DND-41 (cell line): ENCODE measurements around the gene GPHA2.

Experiments
- ATAC-seq: fragments of 200-7000 bp; cut with Tn5 transposase; 3 replicates; pipeline ENCODE4 v1.9.1; 2021; ENCODE audit warnings: low read depth; ENCODE audit not compliant: insufficient read depth
- DNase-seq: peaks from one replicate; pipeline ENCODE4 v3.0.0-alpha.2; 2020
- H2AFZ ChIP-seq: 2 replicates; pipeline ENCODE4 v1.6.0; 2012; ENCODE audit warnings: low read depth, low read length
- H3K27ac ChIP-seq: 2 replicates; pipeline ENCODE4 v1.5.1; 2012; ENCODE audit warnings: low read length, inconsistent platforms
- H3K27me3 ChIP-seq: fragments of 200-600 bp; sonication (generic); 2 replicates; pipeline ENCODE4 v1.6.0; 2012; ENCODE audit warnings: low read length, mild to moderate bottlenecking, inconsistent platforms; ENCODE audit not compliant: insufficient read depth, poor library complexity
- H3K36me3 ChIP-seq: 2 replicates; pipeline ENCODE4 v1.5.1; 2012; ENCODE audit warnings: low read length, inconsistent platforms; ENCODE audit not compliant: insufficient read depth
- H3K4me1 ChIP-seq: 2 replicates; pipeline ENCODE4 v1.5.1; 2012; ENCODE audit warnings: mild to moderate bottlenecking, low read length; ENCODE audit not compliant: insufficient read depth
- H3K4me2 ChIP-seq: 2 replicates; pipeline ENCODE4 v1.6.0; 2012; ENCODE audit warnings: mild to moderate bottlenecking, moderate library complexity, low read length, inconsistent platforms; ENCODE audit not compliant: insufficient read depth
- H3K4me3 ChIP-seq, 2 experiments: fragments of 200-600 bp in 1 of 2; shearing (Covaris generic) in 1 of 2; 2 replicates each; pipeline ENCODE4 v1.5.1; 2012 to 2016; ENCODE audit warnings: inconsistent platforms in 2 of 2, low read length in 2 of 2, mild to moderate bottlenecking in 2 of 2, low read depth in 1 of 2, moderate library complexity in 1 of 2
- H3K79me2 ChIP-seq: 2 replicates; pipeline ENCODE4 v1.6.0; 2012; ENCODE audit warnings: low read length, inconsistent platforms; ENCODE audit not compliant: insufficient read depth
- H3K9ac ChIP-seq: 2 replicates; pipeline ENCODE4 v1.6.0; 2012; ENCODE audit warnings: low read depth, mild to moderate bottlenecking, inconsistent platforms, low read length, moderate library complexity
- H3K9me3 ChIP-seq: 2 replicates; pipeline ENCODE4 v1.5.1; 2012; ENCODE audit warnings: low read length, moderate library complexity, mild to moderate bottlenecking, inconsistent platforms; ENCODE audit not compliant: insufficient read depth, severe bottlenecking
- H4K20me1 ChIP-seq: 2 replicates; pipeline ENCODE4 v1.6.0; 2012; ENCODE audit warnings: low read length; ENCODE audit not compliant: insufficient read depth
- CTCF ChIP-seq: IDR thresholded peaks from 2 replicates; pipeline ENCODE4 v1.5.1; 2012; ENCODE audit warnings: borderline replicate concordance, low read length, moderate library complexity, mild to moderate bottlenecking; ENCODE audit not compliant: poor library complexity, severe bottlenecking; ENCODE audit errors: extremely low read depth
- EZH2 ChIP-seq: IDR thresholded peaks from 3 replicates; pipeline ENCODE4 v1.6.1; 2012; ENCODE audit warnings: borderline replicate concordance, low read depth, mild to moderate bottlenecking, moderate library complexity, low read length, inconsistent platforms; ENCODE audit not compliant: severe bottlenecking

The GPHA2 gene

DNA sequence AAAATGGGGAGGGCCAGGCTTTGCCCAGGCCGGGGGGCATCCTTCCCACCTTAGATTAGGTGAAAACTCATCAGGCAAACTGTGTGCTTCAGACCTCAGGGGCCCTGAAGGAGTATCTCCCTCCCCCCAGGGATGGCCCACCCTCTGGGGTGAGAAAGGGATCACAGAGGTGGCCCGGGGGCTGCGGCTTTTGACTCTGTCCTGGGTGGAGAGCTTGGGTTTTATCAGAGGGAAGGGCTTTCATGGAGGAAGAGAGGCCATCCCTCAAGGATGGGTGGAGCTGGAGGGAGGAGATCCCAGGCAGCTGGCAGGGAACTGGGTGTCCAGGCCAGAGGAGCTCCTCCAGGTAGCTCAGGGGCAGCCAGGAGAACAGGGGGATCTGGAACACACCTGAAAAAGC is 14.3 kb downstream of the GPHA2 start:
- Histone ChIP-seq H3K9ac (no peak overlapping the region), H4K20me1 (no peaks in the 10 kb centered on the region), H2AFZ (no peak overlapping the region), H3K27ac (no peak overlapping the region), H3K27me3 (no peaks in the 10 kb centered on the region), H3K4me1 (peaks cover 43% of the 10 kb centered on the region), H3K79me2 (peaks cover 6% of the 10 kb centered on the region), H3K4me2 (no peak overlapping the region), H3K9me3 (no peaks in the 10 kb centered on the region), H3K4me3 (no peak overlapping the region), H3K36me3 (no peaks in the 10 kb centered on the region)
- TF ChIP-seq CTCF (no peak), EZH2 (no peak)
- no peak for ATAC-seq
- no peak for DNase-seq

GRCh38 chr11:64920124-64920523 is 15.6 kb downstream of the GPHA2 start:
- TF ChIP-seq CTCF, result no peak
- TF ChIP-seq EZH2, result no peak
- peaks cover 18% of the 10 kb centered on the region for H3K79me2 ChIP-seq
- no peaks in the 10 kb centered on the region for H3K36me3 ChIP-seq
- ATAC-seq (no peak), DNase-seq (no peak)
- no peak overlapping the region for H3K9ac ChIP-seq
- H3K27ac ChIP-seq, result no peak overlapping the region
- H3K4me1 ChIP-seq, result peaks cover 49% of the 10 kb centered on the region
- H3K9me3 ChIP-seq, result no peaks in the 10 kb centered on the region
- H3K4me3 ChIP-seq, result no peak overlapping the region
- no peaks in the 10 kb centered on the region for H3K27me3 ChIP-seq
- no peak overlapping the region for H2AFZ ChIP-seq
- no peak overlapping the region for H3K4me2 ChIP-seq
- 0 out of 2 replicates have a peak, but pooled peaks cover 2% of the 10 kb centered on the region for H4K20me1 ChIP-seq

DNA sequence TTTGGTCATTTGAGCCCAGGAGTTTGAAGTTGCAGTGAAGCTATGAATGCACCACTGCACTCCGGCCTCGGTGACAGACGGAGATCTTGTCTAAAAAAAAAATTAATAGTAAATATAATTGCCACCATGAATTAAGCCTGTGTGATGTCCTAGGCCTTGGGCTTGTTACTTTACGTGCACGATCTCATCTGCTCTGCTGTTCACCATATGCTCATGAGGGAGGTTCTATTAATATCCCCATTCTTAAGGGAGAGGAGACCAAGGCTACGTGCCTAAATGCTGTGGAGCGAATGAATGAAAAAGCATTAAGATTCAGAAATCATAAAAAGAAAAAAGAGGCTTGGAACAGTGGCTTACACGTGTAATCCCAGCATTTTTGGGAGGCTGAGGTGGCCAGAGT is 16.1 kb downstream of the GPHA2 start:
- H3K27me3 ChIP-seq, result no peaks in the 10 kb centered on the region
- H2AFZ ChIP-seq, result no peak overlapping the region
- no peak for ATAC-seq
- H3K27ac ChIP-seq, result no peak overlapping the region
- 0 out of 2 replicates have a peak, but pooled peaks cover 2% of the 10 kb centered on the region for H4K20me1 ChIP-seq
- TF ChIP-seq CTCF (no peak), EZH2 (no peak)
- H3K9ac ChIP-seq, result no peak overlapping the region
- no peak overlapping the region for H3K4me3 ChIP-seq
- H3K4me2 ChIP-seq, result no peak overlapping the region
- peaks cover 19% of the 10 kb centered on the region for H3K79me2 ChIP-seq
- H3K4me1 ChIP-seq, result peaks cover 47% of the 10 kb centered on the region
- no peaks in the 10 kb centered on the region for H3K9me3 ChIP-seq
- no peaks in the 10 kb centered on the region for H3K36me3 ChIP-seq
- DNase-seq, result no peak

GRCh38 chr11:64918017-64918416 is 17.7 kb downstream of the GPHA2 start:
- Histone ChIP-seq H4K20me1 (0 out of 2 replicates have a peak, but pooled peaks cover 2% of the 10 kb centered on the region), H3K9me3 (no peaks in the 10 kb centered on the region), H3K36me3 (peaks cover 14% of the 10 kb centered on the region), H3K9ac (peak overlapping the region; percentile 62), H3K27me3 (no peaks in the 10 kb centered on the region), H3K4me3 (peak overlapping the region; percentile 26 to 59), H3K4me1 (peaks cover 32% of the 10 kb centered on the region), H3K27ac (peak overlapping the region; percentile 64), H3K4me2 (peak overlapping the region; percentile 70), H2AFZ (peak overlapping the region; percentile 66), H3K79me2 (peaks cover 19% of the 10 kb centered on the region)
- ATAC-seq, result no peak
- peak; percentile 22 for DNase-seq
- peak; percentile 53 for TF ChIP-seq CTCF
- no peak for TF ChIP-seq EZH2
